ENCODE measurements around the gene NELFB. TPM values are rescaled to one million over a fixed set of nuclear protein-coding genes. Genes with fewer than 3 reads are reported as not detected.

The NELFB gene
- total RNA-seq, 1 donor from 2014 or later = 47.7 TPM

GRCh38 chr9:137269231-137269772 lies 14.2 kb downstream of the NELFB start:
- no peak overlapping the region for H3K4me3 ChIP-seq (ENCODE audit: low read depth, low read length)
- TF ChIP-seq CTCF (conservative IDR thresholded peaks at IDR 0.05; ENCODE audit: low read depth, low read length) = no peak
- DNase-seq (ENCODE audit: low read depth) = no peak

- no peak overlapping the region for H3K4me3 ChIP-seq (ENCODE audit: low read depth, low read length)
- TF ChIP-seq CTCF (conservative IDR thresholded peaks at IDR 0.05; ENCODE audit: low read depth, low read length) = no peak
- DNase-seq (ENCODE audit: low read depth) = no peak
Observed at GRCh38 chr9:137270929-137271695, 16.0 kb downstream of the NELFB start.

- DNase-seq (ENCODE audit: low read depth) = no peak
- H3K4me3 ChIP-seq (ENCODE audit: low read depth, low read length) = no peak overlapping the region
- no peak for TF ChIP-seq CTCF (conservative IDR thresholded peaks at IDR 0.05; ENCODE audit: low read depth, low read length)
Observed at GRCh38 chr9:137271696-137272076, 16.6 kb downstream of the NELFB start.

- no peak for TF ChIP-seq CTCF (conservative IDR thresholded peaks at IDR 0.05; ENCODE audit: low read depth, low read length)
- H3K4me3 ChIP-seq (ENCODE audit: low read depth, low read length) = no peak overlapping the region
- no peak for DNase-seq (ENCODE audit: low read depth)
Observed at GRCh38 chr9:137272241-137273094, 17.3 kb downstream of the NELFB start.

GRCh38 chr9:137273095-137273490 lies 18.0 kb downstream of the NELFB start:
- DNase-seq (ENCODE audit: low read depth) = no peak
- no peak overlapping the region for H3K4me3 ChIP-seq (ENCODE audit: low read depth, low read length)
- no peak for TF ChIP-seq CTCF (conservative IDR thresholded peaks at IDR 0.05; ENCODE audit: low read depth, low read length)

GRCh38 chr9:137273611-137274320 lies 18.6 kb downstream of the NELFB start:
- TF ChIP-seq CTCF (conservative IDR thresholded peaks at IDR 0.05; ENCODE audit: low read depth, low read length) = no peak
- no peak overlapping the region for H3K4me3 ChIP-seq (ENCODE audit: low read depth, low read length)
- DNase-seq (ENCODE audit: low read depth) = no peak
